CD4-positive, alpha-beta T cell treated with Interferon alpha-2 for 1 hour (primary cell): ENCODE results near the gene TGM2.

ENCODE experiments used
- DNase-seq, 2 donors: peaks; one replicate each; pipeline ENCODE4 v3.0.0-alpha.2; 2020 to 2022

Gene TGM2

DNA sequence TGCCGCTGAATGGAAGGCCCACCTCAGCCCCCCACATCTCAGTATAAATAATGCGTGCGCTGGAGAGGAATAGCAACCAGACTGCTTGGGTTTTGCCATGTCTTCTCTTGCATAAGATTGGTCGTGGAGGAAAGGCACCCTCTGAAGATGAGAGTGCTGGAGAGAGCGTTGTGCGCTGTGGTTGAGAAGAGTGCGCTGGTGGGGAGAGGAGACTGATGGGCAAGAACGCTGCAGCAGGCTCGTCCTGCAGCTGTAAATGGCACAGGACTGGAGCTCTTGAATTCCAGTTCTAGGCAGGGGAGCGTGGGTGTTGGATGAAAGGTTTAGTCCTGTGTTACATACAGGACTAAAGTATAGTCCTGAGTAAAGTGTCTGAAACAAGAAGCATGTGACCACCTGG lies 80.0 kb downstream of the TGM2 start:
- DNase-seq = no peak

DNA sequence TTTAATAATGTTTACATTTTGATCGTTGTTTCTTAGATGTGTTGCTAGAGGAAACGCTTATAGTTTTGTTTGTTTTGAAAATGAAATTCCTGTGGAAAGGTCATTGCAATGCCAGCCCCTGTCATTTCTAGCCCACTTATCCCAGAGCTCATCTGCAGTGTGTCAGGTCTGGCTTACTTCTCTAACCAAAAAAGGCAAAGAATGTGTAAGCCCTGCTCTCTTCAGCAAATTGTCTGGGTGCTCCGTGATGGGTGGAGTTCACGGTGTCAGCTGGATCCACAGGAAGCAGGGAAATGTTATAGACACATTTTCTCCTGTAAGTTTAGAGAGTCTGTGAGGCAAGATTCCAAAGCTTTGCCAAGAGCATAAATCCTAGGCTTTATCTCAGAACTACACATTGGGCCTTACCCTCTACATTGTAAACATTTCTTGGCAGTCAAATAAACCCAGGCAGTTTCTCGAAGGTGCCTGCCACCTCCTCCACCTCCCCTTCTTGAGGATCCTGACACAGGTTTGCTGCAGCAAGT lies 80.6 kb downstream of the TGM2 start:
- no peak for DNase-seq

DNA sequence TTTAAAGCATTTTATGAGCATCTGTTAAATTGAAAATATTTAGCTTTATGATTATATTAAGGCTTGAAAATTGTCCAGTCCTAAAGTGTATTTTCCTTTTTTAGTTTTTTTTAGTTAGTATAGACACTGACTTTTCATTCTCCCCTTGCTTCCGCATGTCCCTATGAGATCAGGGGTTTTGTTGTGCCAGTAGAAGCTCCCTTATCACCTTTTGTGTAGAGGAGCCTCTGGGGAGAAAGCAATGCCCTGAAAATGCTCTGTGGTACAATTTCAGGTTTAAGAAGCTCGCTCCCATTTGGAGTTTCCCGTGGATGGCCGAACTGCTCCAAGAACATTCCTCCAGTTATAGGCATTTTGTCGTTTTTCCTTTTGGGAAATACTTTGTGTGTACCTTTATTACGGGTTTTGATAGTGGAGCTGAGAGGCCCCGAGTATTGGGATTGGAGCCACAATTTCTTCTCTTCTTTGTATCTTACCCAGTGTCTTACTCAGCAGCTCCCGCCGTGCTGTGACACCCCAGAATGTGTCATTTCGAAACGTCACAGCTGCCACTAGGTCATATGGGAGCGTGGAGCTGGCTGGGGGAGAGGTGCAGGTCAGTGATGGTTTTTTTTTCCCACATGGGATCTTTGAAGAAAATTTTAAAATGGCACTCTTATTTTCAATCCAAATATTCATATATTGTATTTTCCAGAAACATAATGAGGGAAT lies 81.6 kb downstream of the TGM2 start:
- DNase-seq = no peak

DNA sequence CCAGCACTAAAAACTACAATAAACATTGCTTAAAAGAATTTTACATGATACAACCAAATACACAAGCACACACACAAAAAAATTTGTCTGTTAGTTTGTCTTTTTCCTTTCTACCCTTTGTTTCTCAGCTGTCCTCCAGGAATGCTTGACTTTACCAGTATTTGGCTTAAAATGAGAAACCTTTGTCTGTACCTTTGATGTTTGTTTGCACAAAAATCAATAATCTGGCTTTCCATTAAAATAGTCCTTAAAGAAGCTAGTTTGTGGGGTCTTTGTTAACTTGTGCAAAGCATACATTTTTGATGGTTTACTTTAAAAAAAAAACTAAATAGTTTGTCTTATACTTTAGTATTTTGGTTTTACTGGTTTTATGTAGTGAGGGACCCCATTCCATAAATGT lies 82.2 kb downstream of the TGM2 start:
- no peak for DNase-seq

DNA sequence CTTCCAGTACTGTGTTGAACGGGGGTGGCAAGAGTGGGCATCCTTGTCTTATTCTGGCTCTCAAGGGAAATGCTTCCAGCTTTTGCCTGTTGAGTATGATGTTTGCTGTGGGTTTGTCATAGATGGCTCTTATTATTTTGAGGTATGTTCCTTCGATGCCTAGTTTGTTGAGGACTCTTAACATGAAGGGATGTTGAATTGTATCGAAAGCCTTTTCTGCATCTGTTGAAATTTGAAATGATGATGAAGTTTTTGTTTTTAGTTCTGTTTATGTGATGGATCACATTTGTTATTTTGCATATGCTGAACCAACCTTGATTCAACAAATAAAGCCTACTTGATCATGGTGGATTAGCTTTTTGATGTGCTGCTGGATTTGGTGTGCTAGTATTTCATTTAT lies 83.5 kb downstream of the TGM2 start:
- no peak for DNase-seq

DNA sequence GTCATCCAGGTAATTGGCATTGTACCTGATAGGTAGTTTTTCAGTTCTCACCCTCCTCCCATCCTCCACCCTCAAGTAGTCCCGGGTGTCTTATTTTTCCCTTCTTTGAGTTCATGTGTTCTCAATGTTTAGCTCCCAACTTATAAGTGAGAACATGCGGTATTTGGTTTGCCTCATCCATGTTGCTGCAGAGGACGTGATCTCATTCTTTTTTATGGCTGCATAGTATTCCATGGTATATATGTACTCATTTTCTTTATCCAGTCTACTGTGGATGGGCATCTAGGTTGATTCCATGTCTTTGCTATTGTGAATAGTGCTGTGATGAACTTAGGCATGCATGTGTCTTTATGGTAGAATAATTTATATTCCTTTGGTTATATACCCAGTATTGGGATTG lies 85.7 kb downstream of the TGM2 start:
- DNase-seq = no peak

- no peak for DNase-seq
These were observed 87.0 kb downstream of the TGM2 start for GRCh38 chr20:38078084-38078483.
